Epithelial cell of esophagus (primary cell): ENCODE measurements around the gene TCAIM.

Experiments
- DNase-seq: peaks from one replicate; pipeline ENCODE4 v3.0.0; 2010; ENCODE audit warnings: low read depth
- H3K4me3 ChIP-seq: 2 replicates; pipeline ENCODE4 v1.5.1; 2011; ENCODE audit warnings: mild to moderate bottlenecking, low read length, control low read depth
- CTCF ChIP-seq: IDR thresholded peaks from 2 replicates; pipeline ENCODE4 v1.5.1; 2011; ENCODE audit warnings: low read depth, mild to moderate bottlenecking, low read length, control low read depth, inconsistent platforms; ENCODE audit not compliant: insufficient read depth; ENCODE audit errors: missing control alignments

TCAIM gene, protein sequence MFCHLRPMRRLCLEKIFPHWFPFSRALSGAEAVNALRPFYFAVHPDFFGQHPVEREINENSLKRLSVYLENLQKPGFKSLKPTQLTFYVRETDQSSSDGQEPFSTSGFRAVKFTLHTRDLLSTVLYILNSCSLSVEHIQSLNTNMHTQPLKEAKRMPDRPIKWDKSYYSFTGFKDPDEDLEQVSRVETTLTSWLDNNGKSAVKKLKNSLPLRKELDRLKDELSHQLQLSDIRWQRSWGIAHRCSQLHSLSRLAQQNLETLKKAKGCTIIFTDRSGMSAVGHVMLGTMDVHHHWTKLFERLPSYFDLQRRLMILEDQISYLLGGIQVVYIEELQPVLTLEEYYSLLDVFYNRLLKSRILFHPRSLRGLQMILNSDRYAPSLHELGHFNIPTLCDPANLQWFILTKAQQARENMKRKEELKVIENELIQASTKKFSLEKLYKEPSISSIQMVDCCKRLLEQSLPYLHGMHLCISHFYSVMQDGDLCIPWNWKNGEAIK

GRCh38 chr3:44338010-44338827, at the start of gene TCAIM:
TSS of gene TCAIM (plus strand) at chr3:44338766. CDS start at chr3:44354783, 16,017 bp downstream.
- TF ChIP-seq CTCF = no peak
- DNase-seq = peak; percentile 99
- H3K4me3 ChIP-seq = peak within 1 kb of the TSS; percentile 96

- DNase-seq = peak; percentile 4
- H3K4me3 ChIP-seq = no peak overlapping the region
- TF ChIP-seq CTCF = no peak
These were observed 48.6 kb upstream of the TCAIM start for GRCh38 chr3:44289882-44290462.

GRCh38 chr3:44292276-44292675, 46.3 kb upstream of the TCAIM start:
- no peak for TF ChIP-seq CTCF
- DNase-seq = no peak
- no peak overlapping the region for H3K4me3 ChIP-seq

- no peak for TF ChIP-seq CTCF
- no peak for DNase-seq
- H3K4me3 ChIP-seq = no peak overlapping the region
These were observed 45.6 kb upstream of the TCAIM start for GRCh38 chr3:44292947-44293346.

DNA sequence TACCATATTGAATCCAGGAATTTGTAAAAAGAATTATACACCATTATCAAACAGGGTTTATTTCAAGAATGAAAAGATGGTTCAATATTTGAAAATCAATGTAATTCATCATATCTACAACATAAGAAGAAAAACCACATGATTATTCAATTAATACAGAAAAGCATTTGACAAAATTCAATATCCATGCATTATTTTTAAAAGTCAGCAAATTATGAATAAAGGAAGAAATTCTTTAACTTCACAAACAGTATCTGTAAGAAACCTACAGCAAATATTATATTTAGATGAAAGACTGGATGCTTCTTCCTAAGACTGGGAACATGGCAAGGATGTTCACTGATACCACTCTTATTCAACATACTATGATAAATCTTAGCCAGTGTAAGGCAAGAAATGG, 41.3 kb upstream of the TCAIM start:
- no peak for TF ChIP-seq CTCF
- DNase-seq = no peak
- no peak overlapping the region for H3K4me3 ChIP-seq

GRCh38 chr3:44301746-44302145, 36.8 kb upstream of the TCAIM start:
- no peak for TF ChIP-seq CTCF
- DNase-seq = no peak

More at GRCh38 chr3:44301746-44302145, 36.8 kb upstream of the TCAIM start:
- H3K4me3 ChIP-seq = no peak overlapping the region
